Measurements from ENCODE around the gene S100A12. TPM values are rescaled to one million over a fixed set of nuclear protein-coding genes. Genes with fewer than 3 reads are reported as not detected.

Gene S100A12
- polyA plus RNA-seq, 3 donors, result 1,275 to 2,834 (median 2,543) TPM

- Histone ChIP-seq H3K9me3 (replicated peaks in 1 of 2; ENCODE audit: control insufficient read depth in 1 of 2, insufficient read depth in 1 of 2, low read length in 2 of 2) (no peaks in the 10 kb centered on the region), H3K4me2 (replicated peaks; ENCODE audit: extremely low read depth, low read length, poor library complexity, severe bottlenecking) (no peak overlapping the region), H3K9ac (ENCODE audit: insufficient read depth, low read length, poor library complexity, severe bottlenecking) (no peak overlapping the region), H3K4me1 (ENCODE audit: control insufficient read depth in 1 of 2, insufficient read depth in 2 of 2, low read length in 2 of 2) (peaks cover 98 to 100% of the 10 kb centered on the region in 2 donors), H4K20me1 (ENCODE audit: insufficient read depth, low read length) (no peaks in the 10 kb centered on the region), H3K4me3 (replicated peaks in 1 of 3; ENCODE audit: low read depth in 2 of 3, low read length in 3 of 3) (peak overlapping the region in 1 of 3 experiments; percentile 15), H2AFZ (ENCODE audit: insufficient read depth, low read depth, low read length, poor library complexity, severe bottlenecking) (no peak overlapping the region), H3K36me3 (replicated peaks in 1 of 2; ENCODE audit: control insufficient read depth in 1 of 2, insufficient read depth in 2 of 2, low read length in 2 of 2) (no peaks in the 10 kb centered on the region), H3K79me2 (ENCODE audit: insufficient read depth, low read length) (peaks cover 67% of the 10 kb centered on the region), H3K27ac (ENCODE audit: low read depth in 1 of 2, low read length in 2 of 2) (peak overlapping the region in 1 of 2 donors; percentile 66), H3K27me3 (ENCODE audit: control insufficient read depth in 2 of 2, insufficient read depth in 2 of 2, low read length in 2 of 2) (no peaks in the 10 kb centered on the region)
- Mint-ChIP-seq H3K9me3 (peaks cover 0 to 6% (median 1%) of the 10 kb centered on the region in 7 donors), H3K27me3 (ENCODE audit: low read depth in 3 of 3) (no peaks in the 10 kb centered on the region), H3K36me3 (peaks cover 17 to 19% of the 10 kb centered on the region in 2 donors), H3K4me3 (peak overlapping the region in 1 of 2 donors; percentile 28), H3K27ac (peak overlapping the region in 5 of 7 donors; percentile 55 to 79 (median 75)), H3K4me1 (peaks cover 96% of the 10 kb centered on the region)
- no peak for DNase-seq
- WGBS (ENCODE audit: insufficient coverage), result 100% methylated on average over 2 of the region's 2 CpGs
- TF ChIP-seq CTCF (IDR thresholded peaks at IDR 0.05), result no peak
- intact Hi-C loops (cut with micrococcal nuclease), result no loop called here
Observed at GRCh38 chr1:153372571-153372970, 2.9 kb downstream of the S100A12 start.

GRCh38 chr1:153371231-153371630 is 4.2 kb downstream of the S100A12 start:
- no peaks in the 10 kb centered on the region for H3K9me3 ChIP-seq (replicated peaks in 1 of 2; ENCODE audit: control insufficient read depth in 1 of 2, insufficient read depth in 1 of 2, low read length in 2 of 2)
- intact Hi-C loops (cut with micrococcal nuclease), result no loop called here
- no peak for DNase-seq
- no peak overlapping the region for H3K9ac ChIP-seq (ENCODE audit: insufficient read depth, low read length, poor library complexity, severe bottlenecking)
- Mint-ChIP-seq H3K27ac (peak overlapping the region in 4 of 7 donors; percentile 31 to 68 (median 56)), H3K4me1 (peaks cover 96% of the 10 kb centered on the region), H3K9me3 (peaks cover 0 to 6% (median 1%) of the 10 kb centered on the region in 7 donors), H3K36me3 (peaks cover 17 to 19% of the 10 kb centered on the region in 2 donors), H3K4me3 (no peak overlapping the region), H3K27me3 (ENCODE audit: low read depth in 3 of 3) (no peaks in the 10 kb centered on the region)
- no peaks in the 10 kb centered on the region for H3K27me3 ChIP-seq (ENCODE audit: control insufficient read depth in 2 of 2, insufficient read depth in 2 of 2, low read length in 2 of 2)
- peak overlapping the region in 1 of 3 experiments; percentile 0 for H3K4me3 ChIP-seq (replicated peaks in 1 of 3; ENCODE audit: low read depth in 2 of 3, low read length in 3 of 3)
- H2AFZ ChIP-seq (ENCODE audit: insufficient read depth, low read depth, low read length, poor library complexity, severe bottlenecking), result no peak overlapping the region
- WGBS (ENCODE audit: insufficient coverage), result no CpG with 5 or more reads among the region's 1 CpG
- peaks cover 62% of the 10 kb centered on the region for H3K79me2 ChIP-seq (ENCODE audit: insufficient read depth, low read length)
- no peaks in the 10 kb centered on the region for H4K20me1 ChIP-seq (ENCODE audit: insufficient read depth, low read length)
- no peak for TF ChIP-seq CTCF (IDR thresholded peaks at IDR 0.05)
- peak overlapping the region in 1 of 2 donors; percentile 68 for H3K27ac ChIP-seq (ENCODE audit: low read depth in 1 of 2, low read length in 2 of 2)
- H3K36me3 ChIP-seq (replicated peaks in 1 of 2; ENCODE audit: control insufficient read depth in 1 of 2, insufficient read depth in 2 of 2, low read length in 2 of 2), result no peaks in the 10 kb centered on the region
- no peak overlapping the region for H3K4me2 ChIP-seq (replicated peaks; ENCODE audit: extremely low read depth, low read length, poor library complexity, severe bottlenecking)
- peaks cover 98 to 100% of the 10 kb centered on the region in 2 donors for H3K4me1 ChIP-seq (ENCODE audit: control insufficient read depth in 1 of 2, insufficient read depth in 2 of 2, low read length in 2 of 2)
